HCT116 (cell line): Measurements from ENCODE around the gene CHRNA4. TPM values are rescaled to one million over a fixed set of nuclear protein-coding genes. Genes with fewer than 3 reads are reported as not detected.
"Not testable (repeated sequence)": the region's sequence is repeated elsewhere in the genome, so short reads cannot be mapped to it uniquely, and the experiment has no call there.

Experiments used
- ATAC-seq: fragments of 200-7000 bp; cut with Tn5 transposase; 2 replicates; pipeline ENCODE4 v1.9.1; 2020; ENCODE audit warnings: mild to moderate bottlenecking, moderate library complexity
- BruUV-seq: library from RNA; stranded (reverse); fragments of 400-500 nt; replicated peaks from 2 replicates; lab custom pipeline; 2021; lab: Mats Ljungman, UMichigan
- CTCF ChIA-PET: fragments of 300-600 bp; sonication (Branson Sonifier 250); formaldehyde crosslinking; loops from one replicate; lab custom pipeline; 2021; ENCODE audit warnings: antibody characterized with exemption; lab: Charles Lee
- POLR2A ChIA-PET: fragments of 300-600, 350-600 bp; sonication (Branson Sonifier 250); formaldehyde crosslinking; loops from one replicate; lab custom pipeline; 2021; ENCODE audit warnings: antibody characterized with exemption; lab: Charles Lee
- RAD21 ChIA-PET, 2 experiments: fragments of 300-600 bp; sonication (Branson Sonifier 250); formaldehyde crosslinking; loops; one replicate each; lab custom pipeline; 2023; ENCODE audit warnings: low total read pairs in 2 of 2; ENCODE audit not compliant: uncharacterized antibody in 2 of 2, unreplicated experiment in 2 of 2, low non-redundant PET in 1 of 2; lab: Charles Lee
- DNase-seq: peaks from one replicate; pipeline ENCODE4 v3.0.0-alpha.2; 2010; ENCODE audit warnings: low read depth, low spot score
- H2AFZ ChIP-seq: fragments of 200-600 bp; shearing (Covaris generic), sonication (generic); 2 replicates; pipeline ENCODE4 v1.6.1; 2017; ENCODE audit warnings: low read depth, mixed run types, mixed read lengths, antibody characterized with exemption, low read length; ENCODE audit not compliant: poor library complexity, severe bottlenecking
- H3K27ac ChIP-seq: 2 replicates; pipeline ENCODE4 v1.5.1; 2012; ENCODE audit warnings: low read depth, low read length
- H3K27me3 ChIP-seq: fragments of 200-600 bp; sonication (generic); 2 replicates; pipeline ENCODE4 v1.6.1; 2016; ENCODE audit warnings: mixed run types, low read length, mixed read lengths; ENCODE audit not compliant: insufficient read depth
- H3K36me3 ChIP-seq, 2 experiments: fragments of 200-500 bp in 1 of 2; fragments of 200-600 bp in 1 of 2; sonication (Bioruptor generic) in 1 of 2; sonication (generic) in 1 of 2; 2 replicates each; pipeline versions ENCODE4 v1.5.1 to v1.6.1; 2014 to 2016; ENCODE audit warnings: low read length in 2 of 2, inconsistent platforms in 1 of 2, mixed read lengths in 1 of 2, mixed run types in 1 of 2; ENCODE audit not compliant: insufficient read depth in 2 of 2, control insufficient read depth in 1 of 2
- H3K4me1 ChIP-seq, 2 experiments: fragments of 200-600 bp in 1 of 2; sonication (generic) in 1 of 2; 2 replicates each; pipeline versions ENCODE4 v1.5.1 to v1.6.1; 2012 to 2017; ENCODE audit warnings: low read length in 2 of 2, inconsistent platforms in 1 of 2, mild to moderate bottlenecking in 1 of 2, mixed read lengths in 1 of 2, mixed run types in 1 of 2, moderate library complexity in 1 of 2; ENCODE audit not compliant: insufficient read depth in 2 of 2, control insufficient read depth in 1 of 2
- H3K4me2 ChIP-seq: fragments of 200-600 bp; sonication (generic); 2 replicates; pipeline ENCODE4 v1.6.1; 2017; ENCODE audit warnings: mixed run types, low read length, mixed read lengths
- H3K4me3 ChIP-seq, 2 experiments: fragments of 200-600 bp in 1 of 2; sonication (generic) in 1 of 2; replicated peaks in 1 of 2; 2 replicates each; pipeline ENCODE4 v1.5.1; 2011 to 2016; ENCODE audit warnings: low read length in 2 of 2, control low read depth in 1 of 2, low read depth in 1 of 2, mild to moderate bottlenecking in 1 of 2, mixed read lengths in 1 of 2, mixed run types in 1 of 2
- H3K79me2 ChIP-seq: fragments of 200-600 bp; sonication (generic); 2 replicates; pipeline ENCODE4 v1.6.1; 2017; ENCODE audit warnings: mild to moderate bottlenecking, mixed run types, low read length, moderate library complexity, mixed read lengths; ENCODE audit not compliant: insufficient read depth
- H3K9ac ChIP-seq: fragments of 200-600 bp; sonication (generic); 2 replicates; pipeline ENCODE4 v1.6.1; 2016; ENCODE audit warnings: low read length, mixed read lengths
- H3K9me2 ChIP-seq: fragments of 200-600 bp; sonication (generic), shearing (Covaris generic); 2 replicates; pipeline ENCODE4 v1.6.1; 2017; ENCODE audit warnings: mixed run types, mild to moderate bottlenecking, moderate library complexity; ENCODE audit not compliant: insufficient read depth
- H3K9me3 ChIP-seq, 2 experiments: fragments of 200-500 bp in 1 of 2; fragments of 200-600 bp in 1 of 2; sonication (Bioruptor generic) in 1 of 2; sonication (generic) in 1 of 2; 2 replicates each; pipeline ENCODE4 v1.6.1; 2014 to 2017; ENCODE audit warnings: low read length in 2 of 2, mixed read lengths in 2 of 2, inconsistent platforms in 1 of 2, low read depth in 1 of 2, mild to moderate bottlenecking in 1 of 2, mixed run types in 1 of 2, moderate library complexity in 1 of 2; ENCODE audit not compliant: control insufficient read depth in 1 of 2, insufficient read depth in 1 of 2
- H4K20me1 ChIP-seq: fragments of 200-600 bp; sonication (generic), shearing (Covaris generic); 2 replicates; pipeline ENCODE4 v1.6.1; 2017; ENCODE audit warnings: mixed run types, mild to moderate bottlenecking, moderate library complexity; ENCODE audit not compliant: insufficient read depth
- CBX3 ChIP-seq: IDR thresholded peaks from 2 replicates; pipeline ENCODE4 v1.6.1; 2012; ENCODE audit warnings: low read depth
- CEBPB ChIP-seq: IDR thresholded peaks from 2 replicates; pipeline ENCODE4 v1.6.1; 2012; ENCODE audit warnings: low read depth
- EZH2 ChIP-seq: fragments of 200-600 bp; sonication (generic); IDR thresholded peaks from 2 replicates; pipeline ENCODE4 v1.6.1; 2017; ENCODE audit warnings: antibody characterized with exemption, mixed run types
- POLR2AphosphoS5 ChIP-seq: IDR thresholded peaks from 2 replicates; pipeline ENCODE4 v1.6.1; 2011; ENCODE audit warnings: mild to moderate bottlenecking, low read depth, low read length, moderate library complexity
- SP1 ChIP-seq: IDR thresholded peaks from 2 replicates; pipeline ENCODE4 v1.6.1; 2012; ENCODE audit warnings: low read depth
- TCF7L2 ChIP-seq: IDR thresholded peaks from 2 replicates; pipeline ENCODE4 v1.7.0; 2011; ENCODE audit warnings: borderline replicate concordance, inconsistent platforms; ENCODE audit not compliant: insufficient read depth, insufficient read length; ENCODE audit errors: extremely low read depth
- intact Hi-C: fragments of 100-400 bp; cut with micrococcal nuclease; formaldehyde crosslinking; loops from 2 replicates; pipeline ENCODE4 v1.10.0; 2022
- total RNA-seq: library from RNA; stranded (reverse); gene quantifications from one replicate; pipeline ENCODE4 v1.2.1, GENCODE V29; 2021; ENCODE audit not compliant: unreplicated experiment
- TF ChIP-seq, protein P1 (sequence below), 3 experiments: fragments of 200-600 bp in 1 of 3; sonication (generic) in 1 of 3; IDR thresholded peaks in 2 of 3; conservative IDR thresholded peaks in 1 of 3; 2 replicates each; pipeline ENCODE4 v1.5.1; 2012 to 2017; ENCODE audit warnings: low read depth in 2 of 3, low read length in 2 of 3, antibody characterized with exemption in 1 of 3, borderline replicate concordance in 1 of 3, control low read depth in 1 of 3, mild to moderate bottlenecking in 1 of 3, mixed read lengths in 1 of 3, mixed run types in 1 of 3, moderate library complexity in 1 of 3; ENCODE audit not compliant: insufficient read depth in 1 of 3
- TF ChIP-seq, protein P2 (sequence below): IDR thresholded peaks from 2 replicates; pipeline ENCODE4 v1.6.1; 2011; ENCODE audit warnings: mild to moderate bottlenecking, low read length, moderate library complexity; ENCODE audit not compliant: insufficient replicate concordance; ENCODE audit errors: extremely low read depth

CHRNA4 gene
- total RNA-seq, 1 experiment from 2014 or later = not detected

DNA sequence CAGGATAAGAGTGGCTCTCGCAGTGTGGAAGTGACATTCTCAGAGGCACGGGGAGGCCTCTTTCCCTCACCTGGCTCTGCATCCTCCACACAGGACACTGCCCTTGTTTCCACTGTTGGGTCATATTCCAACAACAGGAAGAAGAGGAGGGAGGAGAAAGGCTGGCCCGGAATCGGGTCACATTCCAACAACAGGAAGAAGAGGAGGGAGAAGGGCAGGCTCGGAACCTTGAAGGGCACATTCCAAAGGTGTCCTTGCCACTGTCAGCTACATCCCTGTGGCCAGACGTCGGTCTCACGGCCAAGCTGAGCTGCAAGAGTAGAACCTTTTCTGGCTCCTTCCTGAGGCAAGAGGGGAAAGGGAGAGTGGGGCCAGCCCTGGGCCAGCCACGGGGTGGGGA lies 25.4 kb downstream of the CHRNA4 start:
- H4K20me1 ChIP-seq = no peaks in the 10 kb centered on the region
- no peaks in the 10 kb centered on the region for H3K36me3 ChIP-seq
- H3K4me3 ChIP-seq = no peak overlapping the region
- H3K9me2 ChIP-seq = no peaks in the 10 kb centered on the region
- H3K27ac ChIP-seq = no peak overlapping the region
- ChIA-PET POLR2A (no interaction called here), RAD21 (no interaction called here), CTCF (no interaction called here)
- TF ChIP-seq, protein P1, sequence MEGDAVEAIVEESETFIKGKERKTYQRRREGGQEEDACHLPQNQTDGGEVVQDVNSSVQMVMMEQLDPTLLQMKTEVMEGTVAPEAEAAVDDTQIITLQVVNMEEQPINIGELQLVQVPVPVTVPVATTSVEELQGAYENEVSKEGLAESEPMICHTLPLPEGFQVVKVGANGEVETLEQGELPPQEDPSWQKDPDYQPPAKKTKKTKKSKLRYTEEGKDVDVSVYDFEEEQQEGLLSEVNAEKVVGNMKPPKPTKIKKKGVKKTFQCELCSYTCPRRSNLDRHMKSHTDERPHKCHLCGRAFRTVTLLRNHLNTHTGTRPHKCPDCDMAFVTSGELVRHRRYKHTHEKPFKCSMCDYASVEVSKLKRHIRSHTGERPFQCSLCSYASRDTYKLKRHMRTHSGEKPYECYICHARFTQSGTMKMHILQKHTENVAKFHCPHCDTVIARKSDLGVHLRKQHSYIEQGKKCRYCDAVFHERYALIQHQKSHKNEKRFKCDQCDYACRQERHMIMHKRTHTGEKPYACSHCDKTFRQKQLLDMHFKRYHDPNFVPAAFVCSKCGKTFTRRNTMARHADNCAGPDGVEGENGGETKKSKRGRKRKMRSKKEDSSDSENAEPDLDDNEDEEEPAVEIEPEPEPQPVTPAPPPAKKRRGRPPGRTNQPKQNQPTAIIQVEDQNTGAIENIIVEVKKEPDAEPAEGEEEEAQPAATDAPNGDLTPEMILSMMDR (IDR thresholded peaks at IDR 0.05 in 2 of 3, conservative IDR thresholded peaks at IDR 0.05 in 1 of 3; ENCODE audit: borderline replicate concordance in 1 of 3, insufficient read depth in 1 of 3, low read depth in 2 of 3, low read length in 2 of 3) = no peak
- TF ChIP-seq SP1 (no peak), TCF7L2 (no peak), POLR2AphosphoS5 (no peak), CEBPB (no peak), CBX3 (no peak), EZH2 (no peak)
- TF ChIP-seq, protein P2, sequence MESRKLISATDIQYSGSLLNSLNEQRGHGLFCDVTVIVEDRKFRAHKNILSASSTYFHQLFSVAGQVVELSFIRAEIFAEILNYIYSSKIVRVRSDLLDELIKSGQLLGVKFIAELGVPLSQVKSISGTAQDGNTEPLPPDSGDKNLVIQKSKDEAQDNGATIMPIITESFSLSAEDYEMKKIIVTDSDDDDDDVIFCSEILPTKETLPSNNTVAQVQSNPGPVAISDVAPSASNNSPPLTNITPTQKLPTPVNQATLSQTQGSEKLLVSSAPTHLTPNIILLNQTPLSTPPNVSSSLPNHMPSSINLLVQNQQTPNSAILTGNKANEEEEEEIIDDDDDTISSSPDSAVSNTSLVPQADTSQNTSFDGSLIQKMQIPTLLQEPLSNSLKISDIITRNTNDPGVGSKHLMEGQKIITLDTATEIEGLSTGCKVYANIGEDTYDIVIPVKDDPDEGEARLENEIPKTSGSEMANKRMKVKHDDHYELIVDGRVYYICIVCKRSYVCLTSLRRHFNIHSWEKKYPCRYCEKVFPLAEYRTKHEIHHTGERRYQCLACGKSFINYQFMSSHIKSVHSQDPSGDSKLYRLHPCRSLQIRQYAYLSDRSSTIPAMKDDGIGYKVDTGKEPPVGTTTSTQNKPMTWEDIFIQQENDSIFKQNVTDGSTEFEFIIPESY = no peak
- H3K9me3 ChIP-seq = peaks cover 3 to 4% of the 10 kb centered on the region in 2 experiments; a peak in 1 of 4 replicates
- ATAC-seq (no peak), DNase-seq (no peak)
- no TSS peak for BruUV-seq
- no peaks in the 10 kb centered on the region for H3K79me2 ChIP-seq
- H3K9ac ChIP-seq = no peak overlapping the region
- H2AFZ ChIP-seq = no peak overlapping the region
- no peaks in the 10 kb centered on the region for H3K4me1 ChIP-seq
- intact Hi-C loops = no loop called here
- peaks cover 15% of the 10 kb centered on the region for H3K27me3 ChIP-seq
- H3K4me2 ChIP-seq = no peak overlapping the region

- H3K9me3 ChIP-seq, H3K36me3 ChIP-seq, H3K4me1 ChIP-seq, H4K20me1 ChIP-seq, DNase-seq, H3K9me2 ChIP-seq, BruUV-seq, ATAC-seq, H3K4me2 ChIP-seq, RAD21 ChIA-PET, H3K9ac ChIP-seq, POLR2A ChIA-PET, H3K27ac ChIP-seq, H3K79me2 ChIP-seq, intact Hi-C loops, H3K4me3 ChIP-seq: not testable (repeated sequence)
- peaks cover 15% of the 10 kb centered on the region for H3K27me3 ChIP-seq
- H2AFZ ChIP-seq = peak overlapping the region; percentile 45
- CTCF ChIA-PET = interaction anchor here (1.7 kb wide), 1 partner anchor 47 kb away, joined by 5 read pairs; no protein-coding TSS in a partner anchor
Measured at GRCh38 chr20:63335060-63335459, 26.1 kb downstream of the CHRNA4 start.
